H1 (cell line): Measurements from ENCODE around the gene LIPG. TPM values are rescaled to one million over a fixed set of nuclear protein-coding genes. Genes with fewer than 3 reads are reported as not detected.

Source experiments
- CTBP2 ChIP-seq: IDR thresholded peaks from 2 replicates; pipeline ENCODE4 v1.7.0; 2011; ENCODE audit warnings: borderline replicate concordance, mild to moderate bottlenecking, moderate library complexity, mixed read lengths, low read length; ENCODE audit not compliant: insufficient read depth, insufficient read length
- polyA plus RNA-seq, 7 experiments: library from polyadenylated mRNA; depleted of rRNA in 3 of 7; stranded (reverse) in 5 of 7; unstranded in 2 of 7; fragments of >200 nt in 5 of 7; fragments of 200-250 nt in 2 of 7; gene quantifications; 1 replicate in 5 of 7; 2 replicates in 1 of 7; 4 replicates in 1 of 7; pipeline versions ENCODE4 v1.2.1 to v1.2.3, GENCODE V29; 2011 to 2013; ENCODE audit warnings: missing spikeins in 2 of 7, mixed read lengths in 2 of 7
- total RNA-seq: library from RNA; stranded (reverse); fragmentation: NEBNext Ultra II Directional; extraction: Animal tissue kit (Norgen Biotek cat#: 25700); gene quantifications from 2 replicates; pipeline ENCODE4 v1.2.1, GENCODE V29; 2021

Gene LIPG
- total and polyA plus RNA-seq, 2 of the 8 experiments (the other 6 are each of a cell fraction or from before 2014, with no cell fraction given) = 9.2 to 9.8 TPM

DNA sequence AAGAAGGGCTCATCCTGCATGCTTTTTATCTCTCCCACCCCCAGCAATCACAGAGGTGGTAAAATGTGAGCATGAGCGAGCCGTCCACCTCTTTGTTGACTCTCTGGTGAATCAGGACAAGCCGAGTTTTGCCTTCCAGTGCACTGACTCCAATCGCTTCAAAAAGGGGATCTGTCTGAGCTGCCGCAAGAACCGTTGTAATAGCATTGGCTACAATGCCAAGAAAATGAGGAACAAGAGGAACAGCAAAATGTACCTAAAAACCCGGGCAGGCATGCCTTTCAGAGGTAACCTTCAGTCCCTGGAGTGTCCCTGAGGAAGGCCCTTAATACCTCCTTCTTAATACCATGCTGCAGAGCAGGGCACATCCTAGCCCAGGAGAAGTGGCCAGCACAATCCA is 19.5 kb downstream of the LIPG start (continued):
- no peak for TF ChIP-seq CTBP2
- TF ChIP-seq, all 59 proteins: peak for 0
